Measurements from ENCODE around the gene SPAG7.

The SPAG7 gene

DNA sequence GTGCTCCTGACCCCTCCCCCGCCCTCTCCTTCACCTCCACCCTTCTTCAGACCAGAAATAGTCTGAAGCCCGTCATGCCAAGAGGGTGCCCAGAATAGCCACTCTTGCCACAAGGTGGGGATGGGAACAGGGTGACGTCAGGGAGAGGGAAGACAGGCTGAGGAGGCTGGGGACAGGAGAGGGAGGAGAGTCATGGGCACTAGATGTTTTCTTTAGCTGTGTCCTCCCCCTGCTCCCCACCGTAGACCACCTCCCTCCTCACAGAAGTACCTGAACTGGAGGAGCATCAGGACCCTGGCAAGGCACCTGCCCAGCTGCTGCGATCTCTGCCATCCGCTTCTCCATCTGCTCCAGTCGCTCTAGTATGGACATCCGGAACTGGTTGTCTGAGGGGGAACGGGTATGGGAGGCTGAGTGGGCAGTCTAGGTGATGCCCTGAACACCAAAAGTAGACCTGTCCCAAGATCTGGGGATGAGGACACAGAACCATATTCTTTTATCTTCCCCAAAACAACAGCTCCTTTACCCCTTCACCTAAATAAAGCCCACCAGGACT lies 6.6 kb upstream of the SPAG7 start:
- DNase-seq (ENCODE audit: low read depth, low spot score): no peak
- in situ Hi-C loops (cut with HindIII; ENCODE audit: low sequenced_read_pairs): no loop called here
- TF ChIP-seq, protein P1, sequence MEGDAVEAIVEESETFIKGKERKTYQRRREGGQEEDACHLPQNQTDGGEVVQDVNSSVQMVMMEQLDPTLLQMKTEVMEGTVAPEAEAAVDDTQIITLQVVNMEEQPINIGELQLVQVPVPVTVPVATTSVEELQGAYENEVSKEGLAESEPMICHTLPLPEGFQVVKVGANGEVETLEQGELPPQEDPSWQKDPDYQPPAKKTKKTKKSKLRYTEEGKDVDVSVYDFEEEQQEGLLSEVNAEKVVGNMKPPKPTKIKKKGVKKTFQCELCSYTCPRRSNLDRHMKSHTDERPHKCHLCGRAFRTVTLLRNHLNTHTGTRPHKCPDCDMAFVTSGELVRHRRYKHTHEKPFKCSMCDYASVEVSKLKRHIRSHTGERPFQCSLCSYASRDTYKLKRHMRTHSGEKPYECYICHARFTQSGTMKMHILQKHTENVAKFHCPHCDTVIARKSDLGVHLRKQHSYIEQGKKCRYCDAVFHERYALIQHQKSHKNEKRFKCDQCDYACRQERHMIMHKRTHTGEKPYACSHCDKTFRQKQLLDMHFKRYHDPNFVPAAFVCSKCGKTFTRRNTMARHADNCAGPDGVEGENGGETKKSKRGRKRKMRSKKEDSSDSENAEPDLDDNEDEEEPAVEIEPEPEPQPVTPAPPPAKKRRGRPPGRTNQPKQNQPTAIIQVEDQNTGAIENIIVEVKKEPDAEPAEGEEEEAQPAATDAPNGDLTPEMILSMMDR (IDR thresholded peaks at IDR 0.05; ENCODE audit: low read depth, low read length): no peak
- H3K4me3 ChIP-seq (ENCODE audit: low read depth, low read length): no peak overlapping the region

DNA sequence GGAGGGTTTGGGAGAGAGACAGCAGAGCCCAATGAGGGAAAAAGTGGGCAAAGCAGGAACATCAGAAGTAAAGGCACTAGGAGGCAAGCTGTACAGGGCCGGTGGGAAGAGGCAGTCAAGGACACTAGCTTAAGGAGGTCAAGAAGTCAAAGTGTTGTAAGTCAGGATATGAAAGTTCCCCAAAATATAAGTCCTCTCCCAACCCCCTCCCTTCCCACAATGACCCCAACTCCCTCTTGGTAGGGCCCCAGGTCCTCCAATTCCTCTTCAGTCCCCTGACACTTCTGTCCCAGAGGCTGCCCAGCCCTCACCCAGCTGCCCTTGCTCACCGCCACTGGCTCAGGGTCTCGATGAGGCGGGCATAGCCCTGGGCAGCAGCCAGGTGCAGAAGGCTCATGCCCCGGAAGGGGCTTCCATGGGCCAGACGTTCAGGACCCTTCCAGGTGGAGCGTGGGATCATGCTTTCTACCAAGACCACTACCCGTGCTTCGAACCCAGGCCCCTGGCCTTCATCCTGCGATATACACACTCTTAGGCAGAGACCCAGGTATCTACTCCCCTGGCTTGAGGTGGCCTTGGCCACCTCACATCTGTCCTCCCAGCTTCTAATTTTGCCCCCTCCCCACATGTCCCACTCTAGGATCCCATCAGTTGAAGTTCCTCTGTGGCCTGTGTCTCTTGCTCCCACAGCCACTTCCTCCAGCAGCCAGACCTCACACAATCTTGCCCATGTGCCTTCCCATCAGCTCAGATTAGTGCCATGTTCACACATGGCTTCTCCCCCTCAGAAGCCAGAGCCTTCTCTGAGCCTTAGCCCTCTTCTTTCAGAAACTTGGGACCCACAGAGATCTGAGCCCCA lies 5.9 kb upstream of the SPAG7 start:
- in situ Hi-C loops (cut with HindIII; ENCODE audit: low sequenced_read_pairs): no loop called here
- no peak overlapping the region for H3K4me3 ChIP-seq (ENCODE audit: low read depth, low read length)
- TF ChIP-seq, protein P1 (IDR thresholded peaks at IDR 0.05; ENCODE audit: low read depth, low read length): no peak
- DNase-seq (ENCODE audit: low read depth, low spot score): no peak

DNA sequence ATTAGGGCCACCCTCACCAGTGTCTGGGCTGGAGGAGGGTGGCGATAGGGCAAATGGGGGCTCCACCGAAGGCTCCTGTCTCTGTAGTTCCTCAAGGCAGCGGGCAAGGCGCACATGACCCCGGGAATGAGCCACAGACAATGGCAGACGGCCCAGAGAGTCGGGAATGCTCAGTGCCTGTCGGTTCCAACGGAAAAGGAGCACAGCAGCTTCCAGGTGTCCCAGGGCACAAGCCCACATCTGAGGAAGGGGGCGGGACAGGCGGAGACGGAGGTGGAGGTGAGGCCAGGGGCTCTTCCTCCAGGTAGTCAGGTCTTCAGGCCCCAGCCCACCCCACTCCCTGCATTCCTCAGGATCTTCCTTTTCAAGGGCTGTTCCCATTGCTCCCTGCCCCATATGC lies 5.1 kb upstream of the SPAG7 start:
- in situ Hi-C loops (cut with HindIII; ENCODE audit: low sequenced_read_pairs): no loop called here
- DNase-seq (ENCODE audit: low read depth, low spot score): no peak

DNA sequence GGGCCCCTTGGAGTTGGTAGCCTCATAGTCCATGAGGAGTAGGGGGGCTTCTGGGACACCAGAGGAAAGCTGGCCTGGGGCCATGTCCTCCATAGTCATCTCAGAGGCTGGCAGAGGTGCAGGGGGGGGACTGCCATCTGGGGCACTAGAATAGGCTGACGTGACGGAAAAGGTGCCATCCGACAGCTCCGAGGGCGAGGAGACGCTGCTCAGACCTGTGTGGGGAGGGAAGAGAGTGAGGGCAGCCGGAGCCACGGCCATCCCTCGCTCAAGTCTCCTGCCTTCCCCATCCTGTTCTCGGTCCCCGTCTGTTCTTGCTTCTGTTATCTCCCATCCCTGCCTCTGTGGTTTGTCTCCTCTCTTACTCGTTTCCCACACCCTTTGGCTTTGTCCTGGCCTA lies 4.7 kb upstream of the SPAG7 start:
- H3K4me3 ChIP-seq (ENCODE audit: low read depth, low read length): no peak overlapping the region
- in situ Hi-C loops (cut with HindIII; ENCODE audit: low sequenced_read_pairs): no loop called here
- DNase-seq (ENCODE audit: low read depth, low spot score): no peak
- TF ChIP-seq, protein P1 (IDR thresholded peaks at IDR 0.05; ENCODE audit: low read depth, low read length): no peak

More for the DNA sequence above, 5.1 kb upstream of the SPAG7 start:
- TF ChIP-seq, protein P1 (IDR thresholded peaks at IDR 0.05; ENCODE audit: low read depth, low read length): no peak
- H3K4me3 ChIP-seq (ENCODE audit: low read depth, low read length): no peak overlapping the region

DNA sequence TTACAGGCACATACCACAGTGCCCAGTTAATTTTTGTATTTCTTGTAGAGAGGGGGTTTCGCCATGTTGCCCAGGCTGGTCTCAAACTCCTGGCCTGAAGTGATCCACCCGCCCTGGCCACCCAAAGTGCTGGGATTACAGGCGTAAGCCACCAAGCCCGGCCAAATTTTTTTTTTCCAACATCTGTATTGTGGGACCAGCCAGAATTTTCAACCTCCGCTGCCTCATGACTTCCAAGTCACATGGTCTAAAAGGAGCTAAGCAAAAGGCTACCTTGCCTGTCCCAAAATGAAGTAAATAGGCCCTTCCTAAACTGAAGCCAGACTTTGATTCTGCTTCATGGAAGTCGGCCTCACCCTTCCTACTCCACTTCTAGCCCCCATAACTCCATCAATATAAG lies 4.2 kb upstream of the SPAG7 start:
- in situ Hi-C loops (cut with HindIII; ENCODE audit: low sequenced_read_pairs): no loop called here
- DNase-seq (ENCODE audit: low read depth, low spot score): no peak
- TF ChIP-seq, protein P1 (IDR thresholded peaks at IDR 0.05; ENCODE audit: low read depth, low read length): no peak
- no peak overlapping the region for H3K4me3 ChIP-seq (ENCODE audit: low read depth, low read length)

DNA sequence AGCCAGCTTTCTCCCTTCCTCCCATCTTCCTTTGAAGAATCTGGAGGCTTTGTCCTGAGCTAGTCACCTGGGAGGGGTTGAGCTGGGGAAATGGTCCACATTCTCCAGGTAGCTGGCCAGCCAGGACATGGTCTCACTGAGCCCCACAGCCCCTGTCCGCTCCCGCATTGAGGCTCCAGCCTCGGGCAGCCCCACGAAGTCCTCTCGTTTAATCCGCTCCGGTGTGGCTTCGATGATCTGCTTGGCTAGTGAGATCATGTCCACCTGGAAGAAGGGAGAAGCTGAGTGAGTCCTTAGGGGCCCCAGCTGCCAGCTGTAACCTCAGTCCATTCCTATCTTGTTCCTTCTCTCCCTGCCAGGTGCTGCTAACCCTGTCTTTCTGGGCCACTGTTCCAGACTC lies 2.7 kb upstream of the SPAG7 start:
- no peak for DNase-seq (ENCODE audit: low read depth, low spot score)
- in situ Hi-C loops (cut with HindIII; ENCODE audit: low sequenced_read_pairs): no loop called here
- no peak overlapping the region for H3K4me3 ChIP-seq (ENCODE audit: low read depth, low read length)
- TF ChIP-seq, protein P1 (IDR thresholded peaks at IDR 0.05; ENCODE audit: low read depth, low read length): no peak
